Tibial nerve (tissue), 4 donors: ENCODE measurements around the gene SORCS2. TPM values are rescaled to one million over a fixed set of nuclear protein-coding genes. Genes with fewer than 3 reads are reported as not detected.

Experiments used
- DNase-seq, 2 donors: peaks; one replicate each; pipeline ENCODE4 v3.0.0-alpha.2; 2019; ENCODE audit warnings: low spot score in 2 of 2
- H3K27ac ChIP-seq, 4 donors: fragments of 200-600 bp; sonication (generic) in 3 of 4; one replicate each; pipeline ENCODE4 v1.5.1; 2017 to 2019; ENCODE audit warnings: mild to moderate bottlenecking in 1 of 4
- H3K27me3 ChIP-seq, 2 donors: fragments of 200-600 bp; sonication (generic) in 1 of 2; one replicate each; pipeline versions ENCODE4 v1.5.1 to v1.6.0; 2017 to 2019
- H3K36me3 ChIP-seq, 3 donors: fragments of 200-600 bp; sonication (generic); one replicate each; pipeline ENCODE4 v1.5.1; 2018 to 2019
- H3K4me1 ChIP-seq, 4 donors: fragments of 200-600 bp; sonication (generic) in 3 of 4; one replicate each; pipeline ENCODE4 v1.5.1; 2017 to 2019
- H3K4me3 ChIP-seq, 4 donors: fragments of 200-600 bp; sonication (generic) in 3 of 4; one replicate each; pipeline ENCODE4 v1.5.1; 2017 to 2019; ENCODE audit warnings: mild to moderate bottlenecking in 1 of 4, moderate library complexity in 1 of 4
- H3K9me3 ChIP-seq, 4 donors: fragments of 200-600 bp; sonication (generic) in 3 of 4; one replicate each; pipeline ENCODE4 v1.5.1; 2017 to 2019
- CTCF ChIP-seq, 5 experiments: fragments of 200-600 bp in 3 of 5; fragments of 450-650 bp in 2 of 5; sonication (generic) in 3 of 5; IDR thresholded peaks; one replicate each; pipeline ENCODE4 v1.5.1; 2016 to 2019; ENCODE audit warnings: antibody characterized with exemption in 5 of 5, mild to moderate bottlenecking in 3 of 5, moderate library complexity in 2 of 5
- EP300 ChIP-seq, 2 donors: sonication (generic); formaldehyde crosslinking; IDR thresholded peaks; one replicate each; pipeline ENCODE4 v1.6.1; 2017; ENCODE audit warnings: antibody characterized with exemption in 2 of 2, mild to moderate bottlenecking in 1 of 2
- POLR2A ChIP-seq, 2 donors: fragments of 450-650 bp; IDR thresholded peaks; one replicate each; pipeline ENCODE4 v1.6.1; 2017; ENCODE audit warnings: antibody characterized with exemption in 2 of 2, mild to moderate bottlenecking in 2 of 2, moderate library complexity in 2 of 2
- WGBS, 2 donors: methylation state at CpG; one replicate each; pipeline ENCODE4 v1.1.5; 2018; 5-methylcytosine and 5-hydroxymethylcytosine counted together
- total RNA-seq, 4 donors: library from RNA; depleted of rRNA; stranded (reverse); fragments of >200 nt; gene quantifications; one replicate each; pipeline ENCODE4 v1.1.0, GENCODE V29; 2016

The SORCS2 gene
- total RNA-seq, 4 donors from 2014 or later = 15.6 to 48.9 (median 38.3) TPM

DNA sequence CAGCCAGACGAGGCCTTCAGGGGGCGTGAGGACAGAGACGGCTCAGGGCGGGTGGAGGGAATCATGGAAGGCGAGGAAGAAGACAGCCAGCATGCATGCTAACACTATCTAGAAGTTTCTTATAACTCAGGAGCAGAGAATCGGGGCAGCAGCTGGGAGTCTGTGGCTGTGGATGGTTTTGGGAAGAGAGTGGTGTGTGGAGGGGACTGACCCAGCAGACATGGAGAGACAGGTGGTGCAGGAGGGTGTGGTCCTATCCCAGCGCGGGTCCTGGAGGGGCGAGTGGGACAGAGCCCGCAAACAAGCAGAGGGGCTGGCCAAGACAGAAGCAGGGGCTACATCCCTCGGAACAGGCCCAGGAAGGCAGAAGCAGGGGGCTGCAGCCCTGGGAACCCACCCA is 555.2 kb downstream of the SORCS2 start:
- Histone ChIP-seq H3K4me3 (no peak overlapping the region), H3K27ac (no peak overlapping the region), H3K36me3 (no peaks in the 10 kb centered on the region), H3K4me1 (peaks cover 0 to 17% (median 0%) of the 10 kb centered on the region in 4 donors), H3K9me3 (no peaks in the 10 kb centered on the region), H3K27me3 (no peaks in the 10 kb centered on the region)
- 86 to 91% methylated on average over 11 of the region's 11 CpGs for WGBS, 2 donors
- no peak for DNase-seq
- TF ChIP-seq EP300 (IDR thresholded peaks at IDR 0.05) = no peak
- no peak for TF ChIP-seq CTCF (IDR thresholded peaks at IDR 0.05)
- no peak for TF ChIP-seq POLR2A (IDR thresholded peaks at IDR 0.05)

DNA sequence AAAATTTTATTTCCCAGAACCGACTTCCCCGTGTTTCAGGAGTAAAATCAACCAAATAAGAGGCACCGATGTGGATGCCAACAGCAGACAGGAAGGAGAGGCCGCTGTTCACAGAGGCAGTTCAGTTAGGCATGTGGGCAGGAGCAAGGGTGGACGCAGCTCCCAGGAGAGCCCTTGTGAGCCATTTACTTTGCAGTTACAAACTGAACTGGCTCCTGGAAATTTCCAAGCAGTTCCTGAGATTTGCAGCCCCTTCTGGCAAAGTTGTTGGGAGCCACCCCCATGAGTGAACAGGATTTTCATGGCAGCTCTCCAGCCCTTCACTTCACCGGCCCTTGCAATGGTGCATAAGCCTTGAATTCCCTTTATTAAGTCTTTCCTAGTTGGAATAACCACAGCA is 558.2 kb downstream of the SORCS2 start:
- Histone ChIP-seq H3K9me3 (no peaks in the 10 kb centered on the region), H3K4me1 (peaks cover 0 to 8% (median 0%) of the 10 kb centered on the region in 4 donors), H3K4me3 (no peak overlapping the region), H3K27ac (no peak overlapping the region), H3K36me3 (no peaks in the 10 kb centered on the region), H3K27me3 (no peaks in the 10 kb centered on the region)
- TF ChIP-seq POLR2A (IDR thresholded peaks at IDR 0.05) (no peak), CTCF (IDR thresholded peaks at IDR 0.05) (no peak), EP300 (IDR thresholded peaks at IDR 0.05) (no peak)
- WGBS, 2 donors = 53 to 59% methylated on average over 6 of the region's 6 CpGs
- DNase-seq = no peak

DNA sequence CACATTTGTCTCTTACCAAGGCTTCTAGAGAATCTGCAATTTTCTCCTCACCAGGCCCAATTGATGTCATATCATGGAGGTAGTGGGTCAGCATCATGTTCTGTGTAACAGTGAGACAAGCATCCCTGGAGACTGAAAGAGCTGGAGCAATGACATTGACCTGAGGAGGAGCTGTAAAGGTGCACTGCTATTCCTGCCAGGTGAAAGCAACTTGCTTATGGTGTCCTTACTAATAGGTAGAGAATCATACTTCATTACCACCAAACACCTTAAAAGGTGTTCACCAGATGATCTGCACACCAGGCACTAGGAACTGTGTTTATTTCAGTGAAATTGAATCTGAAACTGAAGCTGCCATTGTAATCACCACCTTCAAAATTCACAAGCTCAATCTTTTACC is 558.6 kb downstream of the SORCS2 start:
- Histone ChIP-seq H3K27me3 (peaks cover 0 to 2% of the 10 kb centered on the region in 2 donors), H3K27ac (no peak overlapping the region), H3K4me1 (peaks cover 0 to 8% (median 0%) of the 10 kb centered on the region in 4 donors), H3K36me3 (no peaks in the 10 kb centered on the region), H3K4me3 (no peak overlapping the region), H3K9me3 (no peaks in the 10 kb centered on the region)
- TF ChIP-seq CTCF (IDR thresholded peaks at IDR 0.05) (no peak), POLR2A (IDR thresholded peaks at IDR 0.05) (no peak), EP300 (IDR thresholded peaks at IDR 0.05) (no peak)
- no peak for DNase-seq

DNA sequence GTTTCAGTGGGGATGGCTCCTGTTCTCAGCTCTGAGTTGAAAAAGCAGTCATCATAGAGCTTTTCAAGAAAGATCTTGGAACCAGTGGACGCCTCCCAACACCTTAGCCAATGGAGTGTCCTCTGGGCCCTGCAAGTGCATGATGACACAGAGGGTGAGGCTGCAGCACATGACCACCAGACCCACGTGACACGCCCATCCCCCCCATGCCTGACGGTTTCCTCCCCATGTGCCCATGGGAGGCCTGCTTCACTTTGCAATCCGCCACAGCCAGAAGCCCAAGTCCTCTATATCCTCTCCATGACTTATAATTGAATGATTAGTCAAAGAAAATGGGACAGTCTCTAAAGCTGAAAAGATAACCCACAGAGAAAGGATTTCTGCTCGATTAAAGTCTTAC is 560.3 kb downstream of the SORCS2 start:
- DNase-seq = no peak
- H3K9me3 ChIP-seq = no peaks in the 10 kb centered on the region
- 86 to 90% methylated on average over 6 of the region's 6 CpGs for WGBS, 2 donors
- peaks cover 0 to 2% of the 10 kb centered on the region in 2 donors for H3K27me3 ChIP-seq
- TF ChIP-seq CTCF (IDR thresholded peaks at IDR 0.05) (no peak), EP300 (IDR thresholded peaks at IDR 0.05) (no peak), POLR2A (IDR thresholded peaks at IDR 0.05) (no peak)
- no peak overlapping the region for H3K4me3 ChIP-seq
- no peak overlapping the region for H3K27ac ChIP-seq
- H3K36me3 ChIP-seq = no peaks in the 10 kb centered on the region
- H3K4me1 ChIP-seq = peaks cover 0 to 20% (median 4%) of the 10 kb centered on the region in 4 donors

DNA sequence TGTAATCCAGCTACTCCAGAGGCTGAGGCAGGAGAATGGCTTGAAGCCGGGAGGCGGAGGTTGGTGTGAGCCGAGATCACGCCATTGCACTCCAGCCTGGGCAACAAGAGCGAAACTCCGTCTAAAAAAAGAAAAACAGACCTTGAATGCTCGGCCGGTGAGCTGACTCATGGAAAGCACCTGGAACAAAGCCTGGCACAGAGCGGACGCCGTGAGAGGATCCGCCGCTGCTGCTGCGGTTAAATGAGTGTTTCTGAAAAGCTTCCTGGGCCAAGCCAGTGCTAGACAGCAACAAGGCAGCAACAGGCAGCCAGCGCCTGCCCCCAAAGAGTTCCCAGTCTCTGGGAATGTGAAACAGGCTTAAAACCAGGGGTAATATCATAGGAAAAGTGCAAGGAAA is 560.9 kb downstream of the SORCS2 start:
- peaks cover 0 to 26% (median 5%) of the 10 kb centered on the region in 4 donors for H3K4me1 ChIP-seq
- H3K27me3 ChIP-seq = peaks cover 0 to 2% of the 10 kb centered on the region in 2 donors
- no peak overlapping the region for H3K27ac ChIP-seq
- DNase-seq = no peak
- no peak for TF ChIP-seq CTCF (IDR thresholded peaks at IDR 0.05)
- TF ChIP-seq EP300 (IDR thresholded peaks at IDR 0.05) = no peak
- no peak for TF ChIP-seq POLR2A (IDR thresholded peaks at IDR 0.05)
- no peak overlapping the region for H3K4me3 ChIP-seq
- H3K9me3 ChIP-seq = no peaks in the 10 kb centered on the region
- H3K36me3 ChIP-seq = no peaks in the 10 kb centered on the region
- WGBS, 2 donors = 91 to 97% methylated on average over 15 of the region's 15 CpGs
